AG09319 (cell line): Measurements from ENCODE around the gene PIGP.
A peak's percentile ranks its signal among the peaks of the same experiment; 100 is the strongest.

Experiments used
- DNase-seq: peaks from one replicate; pipeline ENCODE4 v3.0.0-alpha.2; 2010; ENCODE audit warnings: low read depth; ENCODE audit errors: extremely low read depth
- CTCF ChIP-seq: IDR thresholded peaks from 2 replicates; pipeline ENCODE4 v1.5.1; 2011; ENCODE audit warnings: low read depth, mild to moderate bottlenecking, inconsistent platforms, low read length, moderate library complexity

The PIGP gene

GRCh38 chr21:37085726-37086125, 12.9 kb upstream of the PIGP start:
- no peak for TF ChIP-seq CTCF
- DNase-seq: no peak

- no peak for TF ChIP-seq CTCF
- no peak for DNase-seq
Observed at GRCh38 chr21:37082856-37083528, 10.1 kb upstream of the PIGP start.

DNA sequence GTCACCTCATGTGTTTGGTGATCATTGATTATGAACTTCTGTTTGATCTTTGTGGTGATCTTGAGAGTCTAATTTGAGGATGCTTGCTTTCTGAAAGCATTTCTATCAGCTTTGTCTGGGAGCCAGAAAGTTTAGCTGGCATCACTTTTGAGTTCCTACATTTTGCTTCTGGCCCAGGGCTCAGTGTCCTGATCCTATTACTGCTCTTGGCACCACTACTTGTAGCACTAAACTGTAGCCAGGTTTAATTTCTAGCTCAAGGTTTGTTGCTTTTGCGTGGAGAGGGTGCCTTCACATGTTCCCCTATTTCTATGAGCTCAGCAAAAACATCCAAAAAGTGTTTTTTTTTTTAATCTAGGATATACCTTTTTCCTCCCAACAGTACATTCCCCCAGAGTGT, 9.5 kb upstream of the PIGP start:
- DNase-seq: no peak
- no peak for TF ChIP-seq CTCF

DNA sequence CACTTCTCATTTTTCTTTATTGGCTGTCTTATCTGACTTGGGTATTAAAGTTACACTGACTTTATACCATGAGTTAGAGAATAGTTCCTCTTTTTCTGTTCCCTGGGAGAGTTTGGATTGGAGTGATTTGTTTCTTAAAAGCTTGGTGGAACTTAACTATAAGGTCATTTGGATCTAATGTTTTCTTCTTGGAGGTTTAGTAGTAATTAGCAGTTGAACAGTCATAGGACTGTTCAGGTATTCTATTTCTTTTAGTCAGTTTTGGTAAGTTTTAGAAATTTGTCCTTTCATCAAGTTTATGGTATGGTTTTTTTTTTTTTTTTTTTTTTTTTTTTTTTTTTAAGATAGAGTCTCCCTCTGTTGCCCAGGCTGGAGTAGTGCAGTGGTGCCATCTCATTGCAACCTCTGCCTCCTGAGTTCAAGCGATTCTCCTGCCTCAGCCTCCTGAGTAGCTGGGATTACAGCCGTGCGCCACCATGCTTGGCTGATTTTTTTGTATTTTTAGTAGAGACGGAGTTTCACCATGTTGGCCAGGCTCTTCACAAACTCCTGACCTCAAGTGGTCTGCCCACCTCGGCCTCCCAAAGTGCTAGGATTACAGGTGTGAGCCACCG, 6.4 kb upstream of the PIGP start:
- TF ChIP-seq CTCF: peak; percentile 16
- DNase-seq: no peak

DNA sequence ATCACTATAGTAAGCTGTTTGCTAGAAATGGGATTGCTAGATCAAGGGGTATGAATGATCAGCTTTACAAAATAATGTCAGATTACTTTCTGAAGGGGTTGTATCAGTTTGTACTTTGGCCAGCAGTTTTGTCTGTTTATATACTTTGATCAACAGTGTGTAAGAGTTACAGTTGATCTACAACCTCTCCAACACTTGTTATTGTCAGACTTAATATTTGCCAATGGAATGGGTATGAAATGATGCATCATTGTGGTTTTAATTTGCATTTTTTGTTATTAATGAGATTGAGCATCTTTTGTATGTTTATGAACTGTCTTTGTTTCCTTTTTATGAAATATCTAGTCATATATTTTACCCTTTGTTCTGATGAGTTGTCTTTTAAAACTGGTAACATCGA, 4.5 kb upstream of the PIGP start:
- no peak for DNase-seq
- no peak for TF ChIP-seq CTCF

GRCh38 chr21:37076087-37076850, 3.4 kb upstream of the PIGP start:
- no peak for TF ChIP-seq CTCF
- no peak for DNase-seq

DNA sequence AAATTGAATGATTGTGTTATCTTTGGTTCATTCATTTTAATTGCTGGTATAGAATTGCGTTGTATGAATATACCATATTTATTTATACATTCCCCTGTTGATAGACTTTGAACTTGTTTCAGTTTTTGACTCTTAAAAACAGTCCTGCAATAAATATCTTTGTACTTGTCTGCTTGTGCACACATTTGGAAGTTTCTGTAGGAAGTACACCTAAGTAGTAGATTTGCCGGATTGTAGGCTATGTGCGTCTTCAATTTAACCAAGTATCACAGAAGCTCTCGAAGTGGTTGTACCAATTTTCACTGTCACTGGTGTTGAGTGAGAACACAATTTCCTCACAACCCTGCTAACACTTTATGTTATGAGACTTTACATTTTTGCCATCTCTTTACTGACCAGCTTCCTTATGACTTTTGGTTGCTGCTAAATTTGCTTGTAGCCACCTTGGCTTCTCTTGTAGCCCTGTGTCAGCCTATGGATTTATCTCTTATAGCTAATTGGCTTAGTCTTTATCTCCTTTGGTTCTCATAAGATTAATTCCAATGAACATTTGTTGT, 2.4 kb upstream of the PIGP start:
- TF ChIP-seq CTCF: no peak
- no peak for DNase-seq
